GM18907 (cell line): ENCODE data around the gene TPX2.
"Not testable (repeated sequence)": the region's sequence is repeated elsewhere in the genome, so short reads cannot be mapped to it uniquely, and the experiment has no call there.

Experiments
- ATAC-seq: cut with Tn5 transposase; IDR thresholded peaks from one replicate; pipeline ENCODE4 v1.9.1; 2021; ENCODE audit warnings: mild to moderate bottlenecking, moderate library complexity; ENCODE audit not compliant: unreplicated experiment

The TPX2 gene

GRCh38 chr20:31813611-31814010 is 74.5 kb downstream of the TPX2 start:
- no peak for ATAC-seq

DNA sequence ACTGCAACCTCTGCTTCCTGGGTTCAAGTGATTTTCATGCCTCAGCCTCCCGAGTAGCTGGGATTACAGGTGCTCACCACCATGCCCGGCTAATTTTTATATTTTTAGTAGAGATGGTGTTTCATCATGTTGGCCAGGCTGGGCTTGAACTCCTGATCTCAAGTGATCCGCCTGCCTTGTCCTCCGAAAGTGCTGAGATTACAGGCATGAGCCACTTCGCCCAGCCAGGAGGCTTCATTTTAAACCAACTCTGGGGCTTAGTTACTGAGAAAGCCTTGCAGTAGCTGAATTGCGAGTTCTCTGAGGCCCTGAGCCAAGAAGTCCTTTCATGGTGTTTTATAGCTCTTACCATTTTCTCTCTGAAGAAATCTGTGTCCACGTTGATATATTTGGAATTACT is 75.1 kb downstream of the TPX2 start:
- ATAC-seq, result not testable (repeated sequence)

GRCh38 chr20:31815408-31816188 is 76.5 kb downstream of the TPX2 start:
- no peak for ATAC-seq

DNA sequence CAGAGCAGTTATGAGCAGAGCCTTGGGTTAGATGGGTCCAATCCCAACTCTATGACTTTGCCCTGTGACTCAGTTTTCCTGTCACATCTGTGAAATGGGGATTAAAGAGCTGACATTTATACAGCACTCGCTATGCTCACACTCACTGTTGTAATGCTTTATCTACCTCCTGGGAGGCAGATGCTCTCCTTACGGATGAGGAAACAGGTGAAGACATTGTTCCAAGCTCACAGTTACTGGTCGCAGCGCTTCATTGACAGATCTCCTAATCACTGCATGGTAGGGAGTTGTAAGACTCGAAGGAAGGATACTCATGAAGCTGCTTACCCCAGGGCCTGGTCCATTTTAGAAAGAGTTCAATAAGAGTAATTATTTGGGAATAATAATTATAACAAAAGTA is 77.1 kb downstream of the TPX2 start:
- no peak for ATAC-seq

GRCh38 chr20:31817461-31817860 is 78.4 kb downstream of the TPX2 start:
- ATAC-seq, result no peak

DNA sequence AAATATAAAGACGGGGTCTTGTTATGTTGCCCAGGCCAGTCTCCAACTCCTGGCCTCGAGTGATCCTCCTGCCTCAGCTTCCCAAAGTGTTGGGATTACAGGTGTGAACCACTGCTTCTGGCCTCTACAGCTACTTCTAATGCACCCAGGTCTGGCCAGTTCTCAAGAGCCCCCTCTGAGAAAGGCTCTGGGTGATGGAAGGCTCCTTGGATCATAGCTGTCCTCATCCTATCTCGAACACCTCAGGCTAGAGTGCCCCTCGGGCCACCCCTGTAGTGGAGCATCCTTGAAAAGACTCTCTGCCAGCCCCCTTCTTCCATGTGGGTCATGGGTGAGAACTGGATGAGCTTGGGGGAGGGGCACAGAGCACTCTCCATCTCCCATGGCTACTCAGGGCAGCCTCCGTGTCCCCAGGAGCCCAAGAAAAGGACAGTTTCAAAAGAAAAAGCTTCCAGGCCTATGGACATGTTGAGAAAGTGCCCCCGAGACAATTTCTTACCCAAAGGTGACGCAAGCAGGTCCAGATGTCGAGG is 79.4 kb downstream of the TPX2 start:
- no peak for ATAC-seq

GRCh38 chr20:31819083-31819784 is 80.1 kb downstream of the TPX2 start, which contains the start of gene MYLK2:
Gene MYLK2, plus strand, starts transcription at chr20:31819356. Its CDS starts 225 bp downstream, at chr20:31819581.
- ATAC-seq, result no peak

DNA sequence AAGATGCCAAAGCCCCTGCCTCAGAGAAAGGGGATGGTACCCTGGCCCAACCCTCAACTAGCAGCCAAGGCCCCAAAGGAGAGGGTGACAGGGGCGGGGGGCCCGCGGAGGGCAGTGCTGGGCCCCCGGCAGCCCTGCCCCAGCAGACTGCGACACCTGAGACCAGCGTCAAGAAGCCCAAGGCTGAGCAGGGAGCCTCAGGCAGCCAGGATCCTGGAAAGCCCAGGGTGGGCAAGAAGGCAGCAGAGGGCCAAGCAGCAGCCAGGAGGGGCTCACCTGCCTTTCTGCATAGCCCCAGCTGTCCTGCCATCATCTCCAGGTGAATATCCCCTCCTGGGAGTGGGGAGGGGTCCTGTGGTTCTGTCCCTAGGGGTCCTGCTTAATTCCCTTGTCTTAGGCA is 81.1 kb downstream of the TPX2 start:
- no peak for ATAC-seq

- ATAC-seq, result no peak
Measured at GRCh38 chr20:31821427-31821826, 82.3 kb downstream of the TPX2 start.

DNA sequence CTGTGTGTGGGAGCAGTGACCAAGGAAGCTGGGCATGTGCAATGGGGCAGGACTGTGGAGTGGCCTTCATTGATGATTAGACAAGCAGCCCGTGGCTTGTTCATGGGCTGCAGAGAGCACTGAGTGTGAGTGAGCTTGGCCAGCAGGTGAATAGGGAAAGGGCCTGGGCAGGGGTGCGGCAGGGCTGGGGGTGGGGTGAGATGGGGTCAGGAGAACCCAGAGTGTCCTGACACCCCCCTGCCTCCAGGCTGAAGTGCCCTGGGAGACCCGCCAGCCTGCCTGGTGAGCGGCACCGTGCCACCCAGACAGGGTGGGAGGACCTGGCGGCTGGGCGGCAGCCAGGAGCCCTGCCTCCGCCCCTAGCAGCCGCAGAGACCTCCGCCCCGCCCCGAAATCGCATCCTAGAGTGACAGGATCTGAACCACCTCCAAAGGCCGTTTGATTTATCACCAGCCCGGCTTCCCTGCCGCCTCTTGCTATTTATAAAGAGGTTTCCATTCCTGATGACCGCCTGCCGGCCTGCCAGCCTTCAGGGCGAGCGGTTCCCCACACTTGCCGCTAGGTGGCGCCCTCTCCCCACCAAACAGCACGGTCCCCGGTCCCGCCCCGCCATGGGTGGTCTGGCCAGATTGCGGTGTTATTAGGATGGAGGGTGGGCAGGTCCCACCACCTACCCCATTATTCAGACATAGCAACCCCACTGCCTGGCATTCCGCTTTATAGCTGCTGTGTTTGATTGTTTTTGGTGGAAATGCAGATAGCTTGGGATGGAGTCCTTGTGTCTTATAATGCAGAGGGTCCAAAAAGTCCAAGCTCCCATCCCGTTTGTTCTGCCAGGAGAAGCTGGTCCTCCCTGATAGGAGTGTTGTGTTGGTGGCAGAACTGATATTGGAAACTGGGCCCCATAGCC is 83.6 kb downstream of the TPX2 start:
- no peak for ATAC-seq

DNA sequence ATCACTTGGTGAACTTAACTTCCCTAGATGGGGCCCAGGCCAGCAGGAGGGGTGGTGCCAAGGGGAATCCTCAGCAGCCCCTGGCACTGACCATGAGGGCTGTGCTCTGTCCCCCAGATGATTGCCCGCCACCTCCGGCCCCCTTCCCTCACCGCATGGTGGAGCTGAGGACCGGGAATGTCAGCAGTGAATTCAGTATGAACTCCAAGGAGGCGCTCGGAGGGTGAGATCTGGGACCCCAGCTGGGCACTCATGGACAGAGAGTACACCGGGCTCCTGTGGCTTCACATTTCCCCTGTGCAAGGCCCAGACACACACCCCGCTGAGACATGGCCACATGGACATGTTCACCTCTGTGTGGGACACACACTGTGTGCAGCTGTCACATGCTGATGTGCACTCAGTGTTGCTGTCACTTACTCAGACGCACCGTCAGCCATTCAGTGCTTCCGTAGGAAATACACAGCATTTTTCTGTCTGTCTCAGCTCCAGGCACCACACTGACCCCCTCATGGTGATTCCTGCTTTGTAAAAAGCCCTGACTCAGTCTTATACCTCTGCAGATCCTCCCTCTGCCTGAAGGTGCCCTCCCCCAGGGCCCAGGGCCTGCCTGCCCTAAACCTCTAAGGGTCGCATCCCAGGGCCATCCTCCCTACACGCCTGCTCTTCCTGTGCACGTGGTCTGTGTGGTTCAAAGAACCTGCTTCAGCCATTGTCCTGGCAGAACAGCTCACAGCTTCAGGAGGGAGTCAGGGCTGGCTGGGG is 84.5 kb downstream of the TPX2 start:
- ATAC-seq, result no peak

DNA sequence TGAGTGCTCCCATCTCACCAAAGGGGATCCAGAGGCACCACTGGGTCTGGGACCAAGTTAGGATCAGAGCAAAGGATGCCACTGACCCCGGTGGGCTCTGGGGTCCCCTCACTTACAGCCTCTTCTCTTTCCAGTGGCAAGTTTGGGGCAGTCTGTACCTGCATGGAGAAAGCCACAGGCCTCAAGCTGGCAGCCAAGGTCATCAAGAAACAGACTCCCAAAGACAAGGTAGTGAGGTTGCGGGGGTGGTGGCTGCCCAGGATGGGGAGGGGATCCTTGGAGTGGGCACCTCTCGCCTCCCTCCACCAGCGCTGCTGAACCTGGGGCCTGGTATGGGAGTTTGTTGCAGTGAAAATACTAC is 85.0 kb downstream of the TPX2 start:
- ATAC-seq, result no peak

GRCh38 chr20:31824554-31825313 is 85.6 kb downstream of the TPX2 start:
- ATAC-seq, result no peak

GRCh38 chr20:31826074-31826473 is 87.0 kb downstream of the TPX2 start:
- ATAC-seq, result no peak

DNA sequence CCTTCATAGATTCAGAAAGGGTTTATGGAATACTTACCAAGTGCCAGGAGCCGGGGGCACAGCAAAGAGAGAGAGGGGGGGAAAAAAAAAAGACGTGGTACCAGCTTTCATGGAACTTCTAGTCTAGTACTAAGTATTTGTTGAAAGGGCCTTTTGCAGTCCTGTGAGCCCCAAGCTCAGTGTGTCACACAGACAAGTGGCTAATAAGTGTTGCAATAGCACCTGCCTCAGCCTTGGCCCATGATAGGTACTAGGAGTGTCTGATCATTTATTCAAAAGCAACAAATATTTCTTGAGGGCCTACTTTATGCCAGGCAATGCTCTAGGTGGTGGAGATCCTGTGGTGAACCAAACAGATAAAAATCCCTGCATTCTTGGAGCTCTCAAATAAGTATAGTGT is 88.0 kb downstream of the TPX2 start:
- ATAC-seq, result no peak

DNA sequence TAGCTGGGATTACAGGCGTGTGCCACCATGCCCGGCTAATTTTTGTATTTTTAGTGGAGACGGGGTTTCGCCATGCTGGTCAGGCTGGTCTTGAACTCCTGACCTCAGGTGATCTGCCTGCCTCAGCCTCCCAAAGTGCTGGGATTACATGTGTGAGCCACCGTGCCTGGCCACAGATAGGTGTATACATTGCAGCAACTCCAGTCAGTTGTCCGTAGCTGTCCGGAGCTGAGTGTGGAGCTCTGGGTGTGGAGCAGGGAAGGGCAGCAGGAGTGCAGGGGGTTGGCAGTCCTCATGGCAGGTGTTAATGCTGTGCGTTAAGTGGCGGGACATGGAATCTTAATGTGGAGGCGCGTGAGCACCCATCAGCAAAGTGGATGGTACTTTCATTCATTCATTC is 88.9 kb downstream of the TPX2 start:
- not testable (repeated sequence) for ATAC-seq

DNA sequence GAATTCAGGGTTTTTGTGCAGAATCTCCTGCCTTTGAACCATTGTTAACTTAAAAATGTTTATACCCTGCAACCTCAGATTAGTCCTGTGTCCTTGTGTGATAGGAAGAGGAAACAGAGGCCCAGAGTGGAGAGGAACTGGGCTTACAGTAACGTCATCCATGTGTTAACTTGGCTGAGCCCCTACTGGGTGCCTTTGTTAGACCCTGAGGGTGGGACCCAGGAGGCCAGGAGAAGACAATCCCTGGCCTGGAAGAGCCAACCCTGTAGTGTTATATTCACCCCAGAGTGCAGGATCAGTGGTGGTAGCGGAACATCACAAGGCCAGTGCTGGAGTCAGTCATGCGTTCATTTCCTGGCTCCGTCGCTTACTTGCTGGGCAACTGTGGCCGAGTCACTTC is 90.6 kb downstream of the TPX2 start:
- no peak for ATAC-seq

DNA sequence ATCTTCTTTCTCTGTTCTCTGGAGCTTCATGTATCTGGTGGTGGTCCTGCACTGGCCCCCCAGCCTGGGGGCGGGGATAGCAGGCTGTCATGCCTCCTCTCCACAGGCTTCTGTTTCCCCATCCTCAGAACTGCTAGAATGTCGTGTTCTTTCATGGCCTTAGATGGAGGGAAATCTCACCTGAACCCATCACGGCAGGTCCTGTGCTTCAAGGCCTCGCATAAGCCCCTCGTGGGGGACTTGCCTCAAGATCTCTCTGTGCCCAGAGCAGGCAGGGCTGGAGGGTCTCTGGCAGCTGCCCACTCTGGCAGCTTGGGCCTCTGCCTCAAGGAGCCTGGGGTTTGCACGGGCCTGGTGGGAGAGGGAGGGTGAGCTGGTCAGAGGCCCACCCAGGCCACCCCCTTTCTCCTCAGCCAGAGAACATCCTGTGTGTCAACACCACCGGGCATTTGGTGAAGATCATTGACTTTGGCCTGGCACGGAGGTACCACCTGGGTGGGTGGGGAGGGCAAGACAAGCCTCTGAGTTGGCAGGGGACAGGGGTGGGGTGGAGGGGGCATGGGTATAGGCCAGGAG is 91.4 kb downstream of the TPX2 start:
- no peak for ATAC-seq

DNA sequence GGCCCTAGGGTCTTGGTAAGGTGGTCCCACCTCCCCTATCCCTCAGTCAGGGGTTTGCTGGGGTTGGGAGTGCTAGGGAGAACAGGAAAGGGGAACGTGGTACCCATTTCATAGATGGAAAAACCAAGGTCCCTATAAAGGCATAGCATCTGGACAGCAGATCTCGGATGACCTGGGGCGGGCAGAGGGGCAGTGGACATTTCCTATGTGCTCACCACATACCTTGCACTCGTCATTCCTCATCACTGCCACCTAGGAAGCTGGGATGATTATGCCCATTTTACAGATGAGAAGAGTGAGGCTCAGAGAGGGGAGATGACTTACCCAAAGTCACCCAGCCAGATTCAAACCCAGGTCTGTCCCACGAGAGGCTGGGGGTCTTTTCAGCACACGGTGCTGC is 92.1 kb downstream of the TPX2 start:
- ATAC-seq, result no peak
